ENCODE measurements around the gene DUSP1. TPM values are rescaled to one million over a fixed set of nuclear protein-coding genes. Genes with fewer than 3 reads are reported as not detected.

DUSP1 gene
- total RNA-seq, 2 donors from 2014 or later = 248 to 808 TPM

GRCh38 chr5:172798422-172799215 is 27.6 kb upstream of the DUSP1 start:
- Histone ChIP-seq H3K4me3 (no peak overlapping the region), H3K27me3 (no peaks in the 10 kb centered on the region), H3K4me1 (peaks cover 9% of the 10 kb centered on the region), H3K9me3 (no peaks in the 10 kb centered on the region), H3K36me3 (replicated peaks in 1 of 2; ENCODE audit: insufficient read depth in 1 of 2, low read depth in 2 of 2) (no peaks in the 10 kb centered on the region), H3K27ac (peak overlapping the region in 2 of 4 donors; percentile 54 to 72)
- 72 to 76% methylated on average over 14 of the region's 14 CpGs for WGBS, 2 donors
- ATAC-seq = peak; percentile 25
- TF ChIP-seq CTCF (IDR thresholded peaks at IDR 0.05) (no peak), POLR2A (IDR thresholded peaks at IDR 0.05) (peak in 1 of 3 donors; percentile 13)
- intact Hi-C loops (cut with DNase I) = no loop called here
- DNase-seq = peak in 2 of 4 donors; percentile 29 to 78

- no peak for DNase-seq
- peaks cover 9% of the 10 kb centered on the region for H3K4me1 ChIP-seq
These were observed 26.8 kb upstream of the DUSP1 start for GRCh38 chr5:172797771-172798191.

GRCh38 chr5:172796306-172796705 is 25.3 kb upstream of the DUSP1 start:
- H3K4me3 ChIP-seq = no peak overlapping the region
- intact Hi-C loops (cut with DNase I) = no loop called here
- no peak for TF ChIP-seq CTCF (IDR thresholded peaks at IDR 0.05)
- no peak for TF ChIP-seq POLR2A (IDR thresholded peaks at IDR 0.05)
- DNase-seq (no peak), ATAC-seq (no peak)
- peaks cover 9% of the 10 kb centered on the region for H3K4me1 ChIP-seq
- no peaks in the 10 kb centered on the region for H3K9me3 ChIP-seq
- H3K27me3 ChIP-seq = no peaks in the 10 kb centered on the region
- whole genome bisulfite sequencing, 2 donors = 85 to 94% methylated on average over 6 of the region's 6 CpGs
- no peaks in the 10 kb centered on the region for H3K36me3 ChIP-seq (replicated peaks in 1 of 2; ENCODE audit: insufficient read depth in 1 of 2, low read depth in 2 of 2)
- H3K27ac ChIP-seq = no peak overlapping the region

More at GRCh38 chr5:172797771-172798191, 26.8 kb upstream of the DUSP1 start:
- H3K9me3 ChIP-seq = no peaks in the 10 kb centered on the region
- no peaks in the 10 kb centered on the region for H3K36me3 ChIP-seq (replicated peaks in 1 of 2; ENCODE audit: insufficient read depth in 1 of 2, low read depth in 2 of 2)
- no peaks in the 10 kb centered on the region for H3K27me3 ChIP-seq
- no peak for ATAC-seq
- TF ChIP-seq CTCF (IDR thresholded peaks at IDR 0.05) = no peak
- no peak for TF ChIP-seq POLR2A (IDR thresholded peaks at IDR 0.05)
- no peak overlapping the region for H3K4me3 ChIP-seq
- H3K27ac ChIP-seq = peak overlapping the region in 3 of 4 donors; percentile 4 to 72 (median 13)
- 25 to 28% methylated on average over 5 of the region's 5 CpGs for WGBS, 2 donors
- intact Hi-C loops (cut with DNase I) = no loop called here

- intact Hi-C loops (cut with DNase I) = no loop called here
- peaks cover 9% of the 10 kb centered on the region for H3K4me1 ChIP-seq
- WGBS, 2 donors = 64 to 75% methylated on average over 13 of the region's 13 CpGs
These were observed 24.5 kb upstream of the DUSP1 start for GRCh38 chr5:172795318-172795977.

More at GRCh38 chr5:172795318-172795977, 24.5 kb upstream of the DUSP1 start:
- H3K4me3 ChIP-seq = no peak overlapping the region
- no peaks in the 10 kb centered on the region for H3K36me3 ChIP-seq (replicated peaks in 1 of 2; ENCODE audit: insufficient read depth in 1 of 2, low read depth in 2 of 2)
- ATAC-seq (peak; percentile 61), DNase-seq (peak; percentile 48 to 75 (median 70))
- H3K27ac ChIP-seq = no peak overlapping the region
- no peaks in the 10 kb centered on the region for H3K9me3 ChIP-seq
- no peaks in the 10 kb centered on the region for H3K27me3 ChIP-seq
- TF ChIP-seq CTCF (IDR thresholded peaks at IDR 0.05) = peak in 1 of 7 experiments; percentile 14
- no peak for TF ChIP-seq POLR2A (IDR thresholded peaks at IDR 0.05)

All from body of pancreas (tissue), 4 donors.